ENCODE measurements around the gene SUOX.
"Not testable (repeated sequence)": the region's sequence is repeated elsewhere in the genome, so short reads cannot be mapped to it uniquely, and the experiment has no call there.

SUOX gene

GRCh38 chr12:56001487-56002100 is 4.5 kb downstream of the SUOX start:
- no peak for DNase-seq (ENCODE audit: low read depth)
- no peak overlapping the region for H3K4me3 ChIP-seq (ENCODE audit: low read depth, low read length)
- TF ChIP-seq CTCF (IDR thresholded peaks at IDR 0.05; ENCODE audit: low read depth, low read length) (no peak), MAX (IDR thresholded peaks at IDR 0.05; ENCODE audit: low read depth, low read length) (no peak), POLR2A (IDR thresholded peaks at IDR 0.05; ENCODE audit: extremely low read depth, insufficient read length) (no peak), MYC (IDR thresholded peaks at IDR 0.05; ENCODE audit: low read depth, low read length) (no peak)

GRCh38 chr12:56003376-56003775 is 6.3 kb downstream of the SUOX start:
- not testable (repeated sequence) for H3K4me3 ChIP-seq (ENCODE audit: low read depth, low read length)
- peak; percentile 44 for DNase-seq (ENCODE audit: low read depth)

- TF ChIP-seq CTCF (IDR thresholded peaks at IDR 0.05; ENCODE audit: low read depth, low read length) (no peak), MYC (IDR thresholded peaks at IDR 0.05; ENCODE audit: low read depth, low read length) (no peak), POLR2A (IDR thresholded peaks at IDR 0.05; ENCODE audit: extremely low read depth, insufficient read length) (no peak), MAX (IDR thresholded peaks at IDR 0.05; ENCODE audit: low read depth, low read length) (no peak)
- DNase-seq (ENCODE audit: low read depth), result no peak
- no peak overlapping the region for H3K4me3 ChIP-seq (ENCODE audit: low read depth, low read length)
These were observed 7.1 kb downstream of the SUOX start for GRCh38 chr12:56004211-56004610.

- H3K4me3 ChIP-seq (ENCODE audit: low read depth, low read length), result peak overlapping the region; percentile 60
- TF ChIP-seq POLR2A (IDR thresholded peaks at IDR 0.05; ENCODE audit: extremely low read depth, insufficient read length), result no peak
- no peak for TF ChIP-seq CTCF (IDR thresholded peaks at IDR 0.05; ENCODE audit: low read depth, low read length)
- no peak for TF ChIP-seq MAX (IDR thresholded peaks at IDR 0.05; ENCODE audit: low read depth, low read length)
- TF ChIP-seq MYC (IDR thresholded peaks at IDR 0.05; ENCODE audit: low read depth, low read length), result no peak
- peak; percentile 41 for DNase-seq (ENCODE audit: low read depth)
These were observed 10.8 kb downstream of the SUOX start for GRCh38 chr12:56007564-56008559.

- no peak for DNase-seq (ENCODE audit: low read depth)
- H3K4me3 ChIP-seq (ENCODE audit: low read depth, low read length), result no peak overlapping the region
- TF ChIP-seq MAX (IDR thresholded peaks at IDR 0.05; ENCODE audit: low read depth, low read length) (no peak), POLR2A (IDR thresholded peaks at IDR 0.05; ENCODE audit: extremely low read depth, insufficient read length) (no peak), CTCF (IDR thresholded peaks at IDR 0.05; ENCODE audit: low read depth, low read length) (no peak), MYC (IDR thresholded peaks at IDR 0.05; ENCODE audit: low read depth, low read length) (no peak)
These were observed 13.1 kb downstream of the SUOX start for GRCh38 chr12:56010111-56010570.

GRCh38 chr12:56011509-56012090 is 14.5 kb downstream of the SUOX start:
- no peak overlapping the region for H3K4me3 ChIP-seq (ENCODE audit: low read depth, low read length)
- TF ChIP-seq MYC (IDR thresholded peaks at IDR 0.05; ENCODE audit: low read depth, low read length) (no peak), POLR2A (IDR thresholded peaks at IDR 0.05; ENCODE audit: extremely low read depth, insufficient read length) (no peak), MAX (IDR thresholded peaks at IDR 0.05; ENCODE audit: low read depth, low read length) (no peak)
- no peak for DNase-seq (ENCODE audit: low read depth)
